Smooth muscle cell (in vitro differentiated cells): ENCODE data around the gene FXYD1. TPM values are rescaled to one million over a fixed set of nuclear protein-coding genes. Genes with fewer than 3 reads are reported as not detected.

Experiments
- DNase-seq: peaks from one replicate; lab custom pipeline; 2025; ENCODE audit not compliant: unreplicated experiment; lab: John Stamatoyannopoulos, UW
- H2AFZ ChIP-seq: fragments of 200-600 bp; sonication (generic); 2 replicates; pipeline ENCODE4 v1.6.0; 2016; ENCODE audit warnings: antibody characterized with exemption, low read depth, mild to moderate bottlenecking
- H3F3A ChIP-seq: fragments of 200-600 bp; sonication (generic); 2 replicates; pipeline ENCODE4 v1.6.0; 2017; ENCODE audit warnings: antibody characterized with exemption, low read depth
- H3K27ac ChIP-seq: fragments of 200-600 bp; sonication (generic); 2 replicates; pipeline ENCODE4 v1.5.1; 2016; ENCODE audit warnings: low read depth, mild to moderate bottlenecking
- H3K27me3 ChIP-seq: fragments of 200-600 bp; sonication (generic); 2 replicates; pipeline ENCODE4 v1.6.1; 2016; ENCODE audit warnings: low read depth, mild to moderate bottlenecking
- H3K36me3 ChIP-seq: fragments of 200-600 bp; sonication (generic); 2 replicates; pipeline ENCODE4 v1.5.1; 2016; ENCODE audit warnings: low read depth
- H3K4me1 ChIP-seq: fragments of 200-600 bp; sonication (generic); 2 replicates; pipeline ENCODE4 v1.5.1; 2016; ENCODE audit warnings: low read depth
- H3K4me2 ChIP-seq: fragments of 200-600 bp; sonication (generic); 2 replicates; pipeline ENCODE4 v1.6.0; 2016; ENCODE audit warnings: mild to moderate bottlenecking
- H3K4me3 ChIP-seq: fragments of 200-600 bp; sonication (generic); 2 replicates; pipeline ENCODE4 v1.5.1; 2016; ENCODE audit warnings: mild to moderate bottlenecking
- H3K79me2 ChIP-seq: fragments of 200-600 bp; sonication (generic); 2 replicates; pipeline ENCODE4 v1.6.0; 2016; ENCODE audit warnings: low read depth, mild to moderate bottlenecking
- H3K9ac ChIP-seq: fragments of 200-600 bp; sonication (generic); 2 replicates; pipeline ENCODE4 v1.6.0; 2016; ENCODE audit warnings: low read depth
- H3K9me3 ChIP-seq: fragments of 200-600 bp; sonication (generic); replicated peaks from 2 replicates; pipeline ENCODE4 v1.5.1; 2016; ENCODE audit warnings: low read depth
- H4K20me1 ChIP-seq: fragments of 200-600 bp; sonication (generic); 2 replicates; pipeline ENCODE4 v1.6.0; 2016; ENCODE audit warnings: low read depth
- WGBS: methylation state at CpG from one replicate; pipeline ENCODE4 v1.1.7; 2016; ENCODE audit warnings: low lambda C conversion rate; 5-methylcytosine and 5-hydroxymethylcytosine counted together
- polyA plus RNA-seq: library from polyadenylated mRNA; unstranded; fragments of >200 nt; fragmentation: Nextera tagmentation; extraction: Ambion mirVana; gene quantifications from 2 replicates; pipeline ENCODE4 v1.2.1, GENCODE V29; 2016
- total RNA-seq: library from RNA; depleted of rRNA; stranded (reverse); fragments of >200 nt; gene quantifications from 2 replicates; pipeline ENCODE4 v1.2.3, GENCODE V29; 2014
- TF ChIP-seq, protein P1 (sequence below): fragments of 200-600 bp; sonication (generic); IDR thresholded peaks from 2 replicates; pipeline ENCODE4 v1.5.1; 2017; ENCODE audit warnings: borderline replicate concordance, mild to moderate bottlenecking, antibody characterized with exemption; ENCODE audit not compliant: insufficient read depth, poor library complexity, severe bottlenecking

The FXYD1 gene
- 3.2 and 3.5 TPM in 2 replicates for total RNA-seq
- 2.7 and 3.0 TPM in 2 replicates for polyA plus RNA-seq

DNA sequence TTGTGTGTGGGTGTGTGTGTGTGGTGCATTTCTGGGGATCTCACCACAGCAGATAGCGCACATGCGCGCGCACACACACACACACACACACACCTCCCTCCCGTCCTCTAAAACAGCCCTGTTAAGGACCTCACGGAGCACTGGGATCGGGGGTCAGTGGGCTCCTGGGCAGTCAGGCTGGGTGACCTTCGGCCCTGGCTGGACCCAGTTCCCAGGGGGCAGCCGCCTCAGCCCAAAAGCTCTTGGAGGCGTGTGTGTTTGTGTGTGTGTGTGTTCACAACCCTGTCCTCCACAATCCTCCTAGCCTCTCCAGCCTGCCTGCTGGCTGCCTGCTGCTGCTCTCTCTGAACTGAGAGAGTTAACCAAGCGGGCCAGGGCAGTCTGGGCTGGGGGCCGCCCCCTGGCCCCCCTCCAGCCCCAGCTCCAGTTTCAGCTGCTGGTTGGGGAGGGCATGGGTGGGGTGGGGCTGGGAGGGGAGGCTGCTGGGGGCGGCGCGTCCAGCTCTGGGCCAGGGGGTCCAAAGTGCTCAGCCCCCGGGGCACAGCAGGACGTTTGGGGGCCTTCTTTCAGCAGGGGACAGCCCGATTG is at the start of gene FXYD1:
FXYD1 (plus strand) TSS at position 520 of the 588 bp plus-strand sequence. CDS start 1,256 bp downstream, outside the sequence.
- Histone ChIP-seq H3K27me3 (peaks cover 21% of the 10 kb centered on the region), H3K9ac (no peak within 1 kb of the TSS), H3K27ac (no peak within 1 kb of the TSS), H3K79me2 (no peaks in the 10 kb centered on the region), H3K9me3 (no peaks in the 10 kb centered on the region), H3K4me3 (no peak within 1 kb of the TSS), H4K20me1 (no peaks in the 10 kb centered on the region), H3F3A (no peaks in the 10 kb centered on the region), H3K36me3 (no peaks in the 10 kb centered on the region), H3K4me1 (peaks cover 20% of the 10 kb centered on the region), H2AFZ (no peak within 1 kb of the TSS), H3K4me2 (no peak within 1 kb of the TSS)
- 87% methylated on average over 14 of the region's 18 CpGs for WGBS
- no peak for DNase-seq
- TF ChIP-seq, protein P1, sequence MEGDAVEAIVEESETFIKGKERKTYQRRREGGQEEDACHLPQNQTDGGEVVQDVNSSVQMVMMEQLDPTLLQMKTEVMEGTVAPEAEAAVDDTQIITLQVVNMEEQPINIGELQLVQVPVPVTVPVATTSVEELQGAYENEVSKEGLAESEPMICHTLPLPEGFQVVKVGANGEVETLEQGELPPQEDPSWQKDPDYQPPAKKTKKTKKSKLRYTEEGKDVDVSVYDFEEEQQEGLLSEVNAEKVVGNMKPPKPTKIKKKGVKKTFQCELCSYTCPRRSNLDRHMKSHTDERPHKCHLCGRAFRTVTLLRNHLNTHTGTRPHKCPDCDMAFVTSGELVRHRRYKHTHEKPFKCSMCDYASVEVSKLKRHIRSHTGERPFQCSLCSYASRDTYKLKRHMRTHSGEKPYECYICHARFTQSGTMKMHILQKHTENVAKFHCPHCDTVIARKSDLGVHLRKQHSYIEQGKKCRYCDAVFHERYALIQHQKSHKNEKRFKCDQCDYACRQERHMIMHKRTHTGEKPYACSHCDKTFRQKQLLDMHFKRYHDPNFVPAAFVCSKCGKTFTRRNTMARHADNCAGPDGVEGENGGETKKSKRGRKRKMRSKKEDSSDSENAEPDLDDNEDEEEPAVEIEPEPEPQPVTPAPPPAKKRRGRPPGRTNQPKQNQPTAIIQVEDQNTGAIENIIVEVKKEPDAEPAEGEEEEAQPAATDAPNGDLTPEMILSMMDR, result no peak

GRCh38 chr19:35089554-35089953 is 49.1 kb upstream of the FXYD1 start:
- Histone ChIP-seq H3K9me3 (no peaks in the 10 kb centered on the region), H3K9ac (no peak overlapping the region), H3F3A (no peaks in the 10 kb centered on the region), H3K36me3 (no peaks in the 10 kb centered on the region), H3K27me3 (no peaks in the 10 kb centered on the region), H3K79me2 (no peaks in the 10 kb centered on the region), H3K4me3 (no peak overlapping the region), H3K4me1 (peaks cover 5% of the 10 kb centered on the region), H3K27ac (no peak overlapping the region), H4K20me1 (no peaks in the 10 kb centered on the region), H3K4me2 (no peak overlapping the region), H2AFZ (no peak overlapping the region)
- TF ChIP-seq, protein P1, result no peak
- 94% methylated on average over 8 of the region's 8 CpGs for WGBS
- DNase-seq, result no peak

- no peaks in the 10 kb centered on the region for H3F3A ChIP-seq
- H3K4me1 ChIP-seq, result peaks cover 5% of the 10 kb centered on the region
- no peaks in the 10 kb centered on the region for H3K36me3 ChIP-seq
- no peaks in the 10 kb centered on the region for H4K20me1 ChIP-seq
- no peaks in the 10 kb centered on the region for H3K79me2 ChIP-seq
- H3K9me3 ChIP-seq, result no peaks in the 10 kb centered on the region
- TF ChIP-seq, protein P1, result no peak
- DNase-seq, result no peak
- WGBS, result 78% methylated on average over 9 of the region's 9 CpGs
- H3K9ac ChIP-seq, result no peak overlapping the region
- H3K27me3 ChIP-seq, result no peaks in the 10 kb centered on the region
- H3K27ac ChIP-seq, result no peak overlapping the region
- H3K4me2 ChIP-seq, result peak overlapping the region; percentile 73
- H2AFZ ChIP-seq, result peak overlapping the region; percentile 83
- no peak overlapping the region for H3K4me3 ChIP-seq
These were observed 48.5 kb upstream of the FXYD1 start for GRCh38 chr19:35090160-35090505.

DNA sequence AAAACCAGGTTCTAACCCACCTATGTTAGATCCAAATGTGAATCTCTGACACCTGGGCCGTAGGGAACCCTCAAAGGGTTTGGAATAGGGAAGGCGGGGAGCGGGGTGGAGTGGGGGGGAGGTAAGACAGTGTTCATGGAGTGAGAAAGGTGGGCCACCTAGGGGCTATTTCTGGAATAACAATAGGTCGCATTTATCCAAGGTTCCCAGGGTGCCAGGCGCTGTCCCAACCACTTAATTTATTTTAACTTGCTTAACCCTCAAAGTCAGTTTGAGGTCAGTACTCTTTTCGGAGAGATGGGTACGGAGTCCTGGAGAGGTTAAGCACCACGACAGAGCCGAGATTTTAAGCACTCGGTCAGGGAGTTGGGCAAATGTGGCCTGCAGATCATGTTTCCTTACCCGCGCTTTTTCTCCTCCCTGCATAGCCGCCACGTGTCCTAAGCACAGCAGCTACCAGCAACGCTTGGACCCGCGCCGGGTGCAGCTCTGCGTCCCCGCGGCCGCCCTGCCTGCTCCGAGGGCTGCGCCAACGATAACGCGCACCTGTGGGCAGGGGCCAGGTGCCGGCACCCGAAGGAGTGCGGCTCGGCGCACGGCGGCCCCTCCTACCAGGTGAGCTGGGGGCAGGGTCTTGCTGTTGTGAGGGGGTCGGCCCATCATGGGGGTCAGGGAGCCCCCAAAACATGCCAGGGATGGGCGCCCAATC is 48.0 kb upstream of the FXYD1 start:
- TF ChIP-seq, protein P1, result peak; percentile 52
- peak overlapping the region; percentile 83 for H2AFZ ChIP-seq
- no peaks in the 10 kb centered on the region for H3K36me3 ChIP-seq
- no peak overlapping the region for H3K9ac ChIP-seq
- H3F3A ChIP-seq, result no peaks in the 10 kb centered on the region
- WGBS, result 20% methylated on average over 36 of the region's 36 CpGs
- H3K27me3 ChIP-seq, result no peaks in the 10 kb centered on the region
- H3K79me2 ChIP-seq, result no peaks in the 10 kb centered on the region
- no peak overlapping the region for H3K4me3 ChIP-seq
- peaks cover 5% of the 10 kb centered on the region for H3K4me1 ChIP-seq
- H3K4me2 ChIP-seq, result peak overlapping the region; percentile 73
- DNase-seq, result no peak
- H3K9me3 ChIP-seq, result no peaks in the 10 kb centered on the region
- no peak overlapping the region for H3K27ac ChIP-seq
- no peaks in the 10 kb centered on the region for H4K20me1 ChIP-seq
